CD4-positive, alpha-beta T cell treated with Interleukin-21 for 1 hour (primary cell): ENCODE measurements around the gene DCBLD2.

Source experiments
- DNase-seq: peaks from one replicate; pipeline ENCODE4 v3.0.0-alpha.2; 2020

Gene DCBLD2

GRCh38 chr3:98765721-98766120 lies 135.8 kb downstream of the DCBLD2 start:
- DNase-seq = no peak

DNA sequence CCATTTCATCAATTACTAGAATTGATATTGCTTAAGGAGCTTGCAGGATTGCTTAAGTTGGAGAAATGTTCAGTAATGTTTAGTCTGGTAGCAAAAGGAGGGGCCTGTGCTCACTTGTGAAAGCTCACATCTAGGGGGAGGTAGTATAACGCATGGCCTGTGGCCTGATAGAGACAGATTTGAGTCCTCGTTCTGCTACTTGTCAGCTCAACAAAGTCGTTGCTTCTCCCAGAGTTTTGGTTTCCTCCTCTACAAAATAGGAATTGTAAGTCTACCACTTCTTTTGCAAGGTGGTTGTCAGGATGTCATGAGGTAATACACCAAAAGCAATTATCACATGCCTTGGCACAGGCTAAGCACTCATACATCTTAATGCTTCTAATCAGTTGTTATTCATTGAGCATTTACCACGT lies 137.0 kb downstream of the DCBLD2 start:
- DNase-seq = no peak

DNA sequence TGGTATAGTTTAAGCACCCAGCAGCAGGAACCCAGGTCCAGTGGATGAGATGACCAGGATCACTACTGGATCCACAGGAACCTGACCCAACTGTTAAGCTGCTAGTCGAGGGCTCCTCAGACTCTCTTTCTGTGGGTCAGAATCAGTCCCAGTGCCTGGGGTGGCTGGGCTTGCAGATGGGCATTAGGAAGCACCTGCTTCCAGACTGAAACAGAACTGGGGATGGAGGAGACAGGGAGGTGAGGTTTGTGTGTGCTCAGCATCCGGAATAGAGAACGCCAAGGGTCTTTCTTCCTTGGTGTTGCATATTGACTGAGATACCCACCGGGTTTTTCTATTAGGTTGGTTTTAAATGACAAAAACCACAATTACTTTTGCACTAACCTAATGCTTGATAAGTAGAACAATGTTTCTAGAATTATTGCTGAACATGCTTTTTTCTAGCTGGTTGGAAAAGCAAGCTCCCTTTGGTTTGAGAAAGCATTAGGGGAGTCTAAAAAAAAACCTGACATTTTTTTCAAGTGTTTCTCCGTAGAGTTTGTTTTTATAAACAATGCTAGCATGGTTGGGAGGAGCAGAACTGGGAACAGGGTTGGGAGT lies 137.6 kb downstream of the DCBLD2 start:
- no peak for DNase-seq

DNA sequence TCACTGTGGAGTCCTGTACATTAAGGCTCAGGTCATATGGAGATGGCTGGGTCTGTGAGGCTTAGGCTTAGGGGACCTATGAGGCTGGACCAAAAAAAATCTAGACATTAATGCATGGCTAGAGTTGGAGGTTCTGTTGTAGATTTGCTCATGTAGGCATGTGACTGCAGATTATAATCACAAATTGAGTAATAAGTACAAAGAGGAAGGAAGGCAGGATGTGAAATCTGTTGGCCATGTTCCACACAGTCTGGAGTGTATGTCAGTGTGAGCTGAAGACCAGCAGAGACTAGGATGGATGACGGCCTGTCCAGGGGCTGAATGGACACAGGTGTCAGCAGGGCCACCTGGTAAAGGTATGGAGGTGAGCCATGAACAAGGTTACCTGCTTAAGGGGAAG lies 138.4 kb downstream of the DCBLD2 start, which contains the start of gene ST3GAL6:
Gene ST3GAL6 (plus strand): TSS at position 265 of the 400 bp plus-strand sequence. CDS start 5,101 bp downstream, outside the sequence.
- DNase-seq = peak; percentile 10

DNA sequence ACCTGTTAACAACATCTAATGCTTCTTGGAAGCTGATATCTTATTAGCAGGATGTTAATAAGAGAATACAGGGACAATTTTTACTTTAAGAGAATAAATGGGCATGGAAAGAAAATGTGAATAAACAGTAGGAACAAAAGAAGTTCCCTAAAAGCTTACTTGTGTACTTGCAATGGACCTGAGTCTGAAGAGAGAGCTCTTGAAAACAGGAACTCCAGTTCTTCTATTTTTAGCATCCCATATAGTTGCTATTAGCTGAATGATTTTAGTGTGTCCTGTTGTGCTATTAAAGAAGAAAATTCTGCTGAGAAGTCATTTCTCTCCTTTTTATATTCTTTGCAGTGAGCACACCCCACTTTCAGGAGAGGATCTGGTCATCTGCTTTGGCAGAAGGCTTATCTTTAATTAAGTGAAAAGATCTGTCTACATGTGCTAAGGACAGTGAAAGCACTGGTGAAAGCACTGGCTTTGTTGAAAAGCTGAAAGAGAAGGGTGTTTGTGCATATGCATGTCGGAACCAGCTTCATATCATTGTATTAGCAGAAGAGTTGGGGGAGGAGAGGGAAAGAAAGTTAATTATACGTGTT lies 139.8 kb downstream of the DCBLD2 start:
- no peak for DNase-seq

- DNase-seq = no peak
Measured at GRCh38 chr3:98759629-98760028, 141.9 kb downstream of the DCBLD2 start.

DNA sequence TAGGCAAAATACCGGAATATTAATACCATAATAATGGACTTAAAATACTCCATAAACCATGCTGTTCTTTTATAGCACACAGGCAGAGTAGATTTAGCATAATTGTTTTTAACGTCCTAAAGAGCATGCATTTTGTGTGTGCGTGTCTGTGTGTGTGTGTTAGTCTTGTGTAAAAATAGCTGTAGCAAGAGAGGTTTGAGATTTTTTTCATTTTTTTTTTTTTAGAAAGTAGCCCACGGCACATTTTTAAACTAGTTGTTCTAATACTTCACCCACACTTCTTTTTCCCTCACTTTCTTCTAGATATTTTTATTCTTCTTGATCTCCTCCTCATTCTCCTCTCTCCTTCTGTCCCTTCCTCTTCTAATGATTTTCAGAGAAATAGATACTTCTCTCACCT lies 145.9 kb downstream of the DCBLD2 start:
- no peak for DNase-seq

DNA sequence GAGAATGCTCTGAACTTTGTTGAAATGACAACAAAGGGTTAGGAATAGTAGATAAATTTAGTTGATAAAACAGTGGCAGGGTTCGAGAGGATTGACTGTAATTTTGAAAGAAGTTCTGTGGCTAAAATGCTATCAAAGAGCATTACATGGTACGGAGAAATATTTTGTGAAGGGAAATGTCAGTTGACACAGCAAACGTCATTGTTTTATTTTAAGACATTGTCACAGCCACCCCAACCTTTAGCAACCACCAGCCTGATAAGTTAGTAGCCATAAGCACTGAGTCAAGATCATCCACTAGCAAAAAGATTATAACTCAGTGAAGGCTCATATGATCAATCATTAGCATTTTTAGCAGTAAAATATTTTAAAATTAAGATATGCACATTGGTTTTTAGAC lies 147.0 kb downstream of the DCBLD2 start:
- DNase-seq = no peak

DNA sequence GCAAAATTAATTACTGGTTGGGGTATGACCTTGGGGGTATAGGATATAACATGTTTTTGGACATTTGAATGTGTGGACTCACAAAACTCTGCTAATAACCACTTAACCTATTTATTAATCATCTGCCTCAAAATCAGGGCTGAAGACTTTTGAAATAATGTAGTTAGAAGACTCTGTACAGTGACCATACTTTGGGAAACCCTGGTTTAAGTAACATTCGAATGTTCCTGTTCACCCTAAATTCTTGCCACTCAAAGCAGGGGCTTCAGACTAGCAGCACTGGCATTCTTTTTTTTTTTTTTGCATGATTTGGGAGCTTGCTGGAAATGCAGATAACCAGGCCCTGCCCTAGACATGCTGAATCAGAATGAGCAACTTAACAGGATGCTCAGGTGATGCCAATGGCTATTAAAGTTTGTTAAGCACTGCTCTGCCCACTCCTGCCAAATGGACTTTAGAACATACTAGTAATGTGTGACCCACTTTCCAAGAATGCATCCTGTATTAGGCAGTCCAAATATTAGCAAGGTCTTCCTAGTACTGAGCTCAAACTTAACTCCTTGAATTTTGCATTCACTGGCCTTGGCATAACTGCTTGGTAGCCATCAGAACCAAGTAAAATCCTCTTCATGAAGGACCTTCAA lies 151.1 kb downstream of the DCBLD2 start:
- DNase-seq = no peak

DNA sequence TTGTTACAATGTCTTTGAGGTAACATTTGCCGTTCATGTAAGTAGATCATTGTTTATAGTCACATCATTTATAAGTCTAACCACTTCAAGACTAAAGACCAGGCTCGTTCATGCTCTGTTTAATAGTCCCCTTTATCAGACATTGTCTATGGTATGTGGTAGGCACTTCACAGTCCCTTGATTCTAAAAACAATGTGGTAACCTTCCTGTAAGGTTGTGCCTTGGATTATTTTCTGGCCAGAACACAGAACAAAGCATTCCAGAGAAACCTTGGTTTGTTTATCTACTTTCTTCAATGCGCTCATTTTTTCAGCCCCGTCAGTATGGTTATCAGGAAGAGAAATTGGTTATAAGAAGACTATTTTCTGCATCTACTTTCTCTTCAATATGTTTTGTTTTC lies 154.6 kb downstream of the DCBLD2 start:
- no peak for DNase-seq

DNA sequence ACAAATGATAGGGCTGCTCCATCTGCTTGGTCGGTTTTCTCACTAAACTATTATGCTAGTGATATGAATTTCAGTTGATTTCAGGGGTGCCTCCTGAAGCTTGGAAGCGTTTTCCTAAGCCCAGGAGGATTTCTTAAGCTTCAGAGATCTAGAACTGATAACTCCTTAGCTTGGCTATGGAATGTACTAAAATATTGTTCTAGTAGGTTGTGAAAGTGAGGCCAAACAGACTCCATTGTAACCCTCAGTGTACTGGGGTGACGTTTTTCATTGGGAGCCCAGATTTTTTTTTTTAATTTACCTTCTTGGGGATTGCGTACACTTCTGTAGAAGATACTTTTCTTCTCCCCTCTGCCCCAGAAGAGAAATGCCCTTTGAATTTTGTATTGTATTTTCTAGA lies 155.4 kb downstream of the DCBLD2 start:
- no peak for DNase-seq
